ENCODE measurements around the gene THEM4. TPM values are rescaled to one million over a fixed set of nuclear protein-coding genes. Genes with fewer than 3 reads are reported as not detected.

Gene THEM4
- 17.3 and 21.5 TPM in 2 replicates for total RNA-seq
- long read RNA-seq, transcript THEM4-201 (6 exons, 2,377 nt): minor isoform, 12 of 32 reads
- long read RNA-seq, transcript THEM4-202 (7 exons, 1,832 nt): major isoform, 13 of 32 reads
- long read RNA-seq, partial matches to known transcripts: 0 of 32 reads
- long read RNA-seq, other reads (novel, unspliced or antisense): 7 of 32 reads

GRCh38 chr1:151909167-151910149 lies at the start of gene THEM4:
Gene THEM4, minus strand, starts transcription at chr1:151909511. Its CDS starts 53 bp downstream, at chr1:151909458.
- DNase-seq (ENCODE audit: low spot score, unreplicated experiment): peak; percentile 96
- no peaks in the 10 kb centered on the region for H3K27me3 Mint-ChIP-seq
- peaks cover 6% of the 10 kb centered on the region for H3K9me3 Mint-ChIP-seq (ENCODE audit: low read depth)
- TF ChIP-seq, protein P1, sequence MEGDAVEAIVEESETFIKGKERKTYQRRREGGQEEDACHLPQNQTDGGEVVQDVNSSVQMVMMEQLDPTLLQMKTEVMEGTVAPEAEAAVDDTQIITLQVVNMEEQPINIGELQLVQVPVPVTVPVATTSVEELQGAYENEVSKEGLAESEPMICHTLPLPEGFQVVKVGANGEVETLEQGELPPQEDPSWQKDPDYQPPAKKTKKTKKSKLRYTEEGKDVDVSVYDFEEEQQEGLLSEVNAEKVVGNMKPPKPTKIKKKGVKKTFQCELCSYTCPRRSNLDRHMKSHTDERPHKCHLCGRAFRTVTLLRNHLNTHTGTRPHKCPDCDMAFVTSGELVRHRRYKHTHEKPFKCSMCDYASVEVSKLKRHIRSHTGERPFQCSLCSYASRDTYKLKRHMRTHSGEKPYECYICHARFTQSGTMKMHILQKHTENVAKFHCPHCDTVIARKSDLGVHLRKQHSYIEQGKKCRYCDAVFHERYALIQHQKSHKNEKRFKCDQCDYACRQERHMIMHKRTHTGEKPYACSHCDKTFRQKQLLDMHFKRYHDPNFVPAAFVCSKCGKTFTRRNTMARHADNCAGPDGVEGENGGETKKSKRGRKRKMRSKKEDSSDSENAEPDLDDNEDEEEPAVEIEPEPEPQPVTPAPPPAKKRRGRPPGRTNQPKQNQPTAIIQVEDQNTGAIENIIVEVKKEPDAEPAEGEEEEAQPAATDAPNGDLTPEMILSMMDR (IDR thresholded peaks at IDR 0.05; ENCODE audit: unreplicated experiment): peak; percentile 42
- H3K27ac Mint-ChIP-seq: peak within 1 kb of the TSS; percentile 99
- H3K4me3 Mint-ChIP-seq (ENCODE audit: low read depth): peak within 1 kb of the TSS; percentile 95
- peaks cover 27% of the 10 kb centered on the region for H3K36me3 Mint-ChIP-seq (ENCODE audit: insufficient read depth)
- peaks cover 8% of the 10 kb centered on the region for H3K4me1 Mint-ChIP-seq (ENCODE audit: low read depth)

GRCh38 chr1:151958959-151959358 lies 49.6 kb upstream of the THEM4 start:
- Mint-ChIP-seq H3K27ac (no peak overlapping the region), H3K4me3 (ENCODE audit: low read depth) (no peak overlapping the region), H3K9me3 (ENCODE audit: low read depth) (no peaks in the 10 kb centered on the region), H3K4me1 (ENCODE audit: low read depth) (peaks cover 33% of the 10 kb centered on the region), H3K27me3 (no peaks in the 10 kb centered on the region), H3K36me3 (ENCODE audit: insufficient read depth) (no peaks in the 10 kb centered on the region)
- no peak for DNase-seq (ENCODE audit: low spot score, unreplicated experiment)
- TF ChIP-seq, protein P1 (IDR thresholded peaks at IDR 0.05; ENCODE audit: unreplicated experiment): no peak

DNA sequence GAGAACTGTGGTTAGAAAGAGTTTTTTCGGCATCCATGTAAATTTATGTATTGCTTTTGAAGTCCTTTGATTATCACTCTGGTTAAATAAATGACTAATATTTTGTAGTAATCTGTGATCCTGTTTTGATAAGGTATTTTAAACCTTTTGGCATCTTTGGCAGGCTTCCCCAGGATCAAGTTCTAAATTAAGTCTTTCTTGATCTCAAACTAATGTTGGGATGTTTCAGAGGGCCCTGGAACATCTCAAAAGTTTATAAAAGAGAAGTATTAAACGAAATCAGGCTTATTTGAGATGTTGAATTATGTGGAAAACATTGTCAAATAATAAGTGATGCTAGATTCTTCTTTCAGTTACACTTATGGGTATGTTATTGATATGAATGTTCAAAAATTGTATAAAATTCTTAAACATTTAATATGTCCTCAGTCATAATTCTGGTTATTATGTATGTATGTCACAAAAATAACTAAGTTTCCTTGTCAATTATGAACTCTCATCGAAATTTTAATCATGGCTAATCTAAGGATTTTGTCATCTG lies 47.7 kb upstream of the THEM4 start:
- no peak overlapping the region for H3K4me3 Mint-ChIP-seq (ENCODE audit: low read depth)
- DNase-seq (ENCODE audit: low spot score, unreplicated experiment): no peak
- H3K27ac Mint-ChIP-seq: no peak overlapping the region
- no peaks in the 10 kb centered on the region for H3K9me3 Mint-ChIP-seq (ENCODE audit: low read depth)
- no peaks in the 10 kb centered on the region for H3K27me3 Mint-ChIP-seq
- H3K36me3 Mint-ChIP-seq (ENCODE audit: insufficient read depth): no peaks in the 10 kb centered on the region
- H3K4me1 Mint-ChIP-seq (ENCODE audit: low read depth): peaks cover 41% of the 10 kb centered on the region
- TF ChIP-seq, protein P1 (IDR thresholded peaks at IDR 0.05; ENCODE audit: unreplicated experiment): no peak

- DNase-seq (ENCODE audit: low spot score, unreplicated experiment): no peak
- Mint-ChIP-seq H3K4me1 (ENCODE audit: low read depth) (peaks cover 24% of the 10 kb centered on the region), H3K36me3 (ENCODE audit: insufficient read depth) (peaks cover 1% of the 10 kb centered on the region), H3K27me3 (no peaks in the 10 kb centered on the region), H3K4me3 (ENCODE audit: low read depth) (peak overlapping the region; percentile 75), H3K27ac (peak overlapping the region; percentile 96), H3K9me3 (ENCODE audit: low read depth) (no peaks in the 10 kb centered on the region)
- TF ChIP-seq, protein P1 (IDR thresholded peaks at IDR 0.05; ENCODE audit: unreplicated experiment): no peak
These were observed 44.2 kb upstream of the THEM4 start for GRCh38 chr1:151953409-151954094.

- Mint-ChIP-seq H3K4me1 (ENCODE audit: low read depth) (peaks cover 24% of the 10 kb centered on the region), H3K27ac (peak overlapping the region; percentile 96), H3K4me3 (ENCODE audit: low read depth) (peak overlapping the region; percentile 75), H3K9me3 (ENCODE audit: low read depth) (no peaks in the 10 kb centered on the region), H3K27me3 (no peaks in the 10 kb centered on the region), H3K36me3 (ENCODE audit: insufficient read depth) (peaks cover 1% of the 10 kb centered on the region)
- TF ChIP-seq, protein P1 (IDR thresholded peaks at IDR 0.05; ENCODE audit: unreplicated experiment): no peak
- no peak for DNase-seq (ENCODE audit: low spot score, unreplicated experiment)
These were observed 43.5 kb upstream of the THEM4 start for GRCh38 chr1:151952811-151953210.
